H1 (cell line): ENCODE measurements around the gene SNRPB. TPM values are rescaled to one million over a fixed set of nuclear protein-coding genes. Genes with fewer than 3 reads are reported as not detected.
A peak's percentile ranks its signal among the peaks of the same experiment; 100 is the strongest.

ENCODE experiments used
- CTCF ChIA-PET: fragments of 300-600 bp; sonication (Branson Sonifier 250); formaldehyde crosslinking; loops from one replicate; lab custom pipeline; 2021; ENCODE audit not compliant: partially characterized antibody; lab: Charles Lee
- POLR2A ChIA-PET: fragments of 300-600 bp; sonication (Branson Sonifier 250); formaldehyde crosslinking; loops from one replicate; lab custom pipeline; 2021; ENCODE audit warnings: inconsistent platforms; ENCODE audit not compliant: partially characterized antibody; lab: Charles Lee
- DNase-seq, 2 experiments: peaks; one replicate each; pipeline versions ENCODE4 v3.0.0 to v3.0.0-alpha.2; 2010 to 2022; ENCODE audit warnings: low spot score in 2 of 2, low read depth in 1 of 2, mixed read lengths in 1 of 2
- FAIRE-seq: peaks from 2 replicates; lab custom pipeline; 2011; peaks lifted over from hg19 to GRCh38; lab: Jason Lieb, UNC
- H2AFZ ChIP-seq: 2 replicates; pipeline ENCODE4 v1.8.1; 2012; ENCODE audit warnings: low read length, inconsistent platforms
- H2AK5ac ChIP-seq: 2 replicates; pipeline ENCODE4 v1.6.1; 2013; ENCODE audit warnings: low read depth, low read length
- H2BK120ac ChIP-seq: replicated peaks from 2 replicates; pipeline ENCODE3; 2013; ENCODE audit warnings: low read depth, low read length, inconsistent platforms
- H2BK12ac ChIP-seq: 2 replicates; pipeline ENCODE4 v1.6.1; 2013; ENCODE audit warnings: low read depth, low read length
- H2BK15ac ChIP-seq: 2 replicates; pipeline ENCODE4 v1.6.1; 2013; ENCODE audit warnings: low read length
- H2BK20ac ChIP-seq: 2 replicates; pipeline ENCODE4 v1.6.1; 2013; ENCODE audit warnings: low read length
- H2BK5ac ChIP-seq: 2 replicates; pipeline ENCODE4 v1.6.1; 2013; ENCODE audit warnings: low read depth, low read length
- H3K14ac ChIP-seq: 2 replicates; pipeline ENCODE4 v1.6.1; 2013; ENCODE audit warnings: inconsistent platforms; ENCODE audit not compliant: insufficient read length
- H3K18ac ChIP-seq: 2 replicates; pipeline ENCODE4 v1.6.1; 2013; ENCODE audit warnings: low read length; ENCODE audit errors: extremely low read depth
- H3K23ac ChIP-seq: 2 replicates; pipeline ENCODE4 v1.6.1; 2013; ENCODE audit warnings: inconsistent platforms; ENCODE audit not compliant: insufficient read length
- H3K23me2 ChIP-seq: 2 replicates; pipeline ENCODE4 v1.6.1; 2013; ENCODE audit warnings: low read depth, low read length
- H3K27ac ChIP-seq: 2 replicates; pipeline ENCODE4 v1.6.1; 2011; ENCODE audit warnings: low read depth, low read length, inconsistent platforms
- H3K27me3 ChIP-seq, 4 experiments: replicated peaks in 1 of 4; 1 replicate in 1 of 4; 2 replicates in 3 of 4; pipeline versions ENCODE4 v1.6.1 to v1.8.1; 2011 to 2013; ENCODE audit warnings: low read length in 3 of 4, mild to moderate bottlenecking in 3 of 4, inconsistent platforms in 2 of 4, mixed read lengths in 2 of 4, moderate library complexity in 1 of 4; ENCODE audit not compliant: control insufficient read depth in 3 of 4, insufficient read depth in 3 of 4; ENCODE audit errors: extremely low read depth in 1 of 4
- H3K36me3 ChIP-seq, 4 experiments: 2 replicates each; pipeline versions ENCODE4 v1.6.1 to v1.8.1; 2011 to 2013; ENCODE audit warnings: mild to moderate bottlenecking in 4 of 4, low read length in 3 of 4, moderate library complexity in 2 of 4, control low read depth in 1 of 4, inconsistent platforms in 1 of 4; ENCODE audit not compliant: insufficient read depth in 4 of 4, control insufficient read depth in 2 of 4
- H3K4ac ChIP-seq: replicated peaks from 2 replicates; pipeline ENCODE3; 2013; ENCODE audit warnings: low read length, low read depth, mixed read lengths, inconsistent platforms; ENCODE audit not compliant: insufficient read length
- H3K4me1 ChIP-seq, 4 experiments: replicated peaks in 1 of 4; 1 replicate in 1 of 4; 2 replicates in 3 of 4; pipeline versions ENCODE4 v1.6.1 to v1.8.1; 2011 to 2013; ENCODE audit warnings: low read length in 3 of 4, inconsistent platforms in 2 of 4, mixed read lengths in 1 of 4; ENCODE audit not compliant: insufficient read depth in 4 of 4, control insufficient read depth in 3 of 4
- H3K4me2 ChIP-seq, 2 experiments: 2 replicates each; pipeline versions ENCODE4 v1.6.1 to v1.8.1; 2011 to 2013; ENCODE audit warnings: low read depth in 2 of 2, low read length in 2 of 2, control low read depth in 1 of 2, inconsistent platforms in 1 of 2, mild to moderate bottlenecking in 1 of 2; ENCODE audit not compliant: insufficient read depth in 1 of 2
- H3K4me3 ChIP-seq, 4 experiments: fragments of 200-600, 300-600 bp in 1 of 4; sonication (generic), shearing (Covaris generic), sonication (Bioruptor Twin) in 1 of 4; 2 replicates each; pipeline versions ENCODE4 v1.5.1 to v1.8.1; 2011 to 2016; ENCODE audit warnings: low read length in 4 of 4, low read depth in 3 of 4, control low read depth in 2 of 4, inconsistent platforms in 2 of 4, mild to moderate bottlenecking in 2 of 4, mixed read lengths in 1 of 4, moderate library complexity in 1 of 4; ENCODE audit not compliant: insufficient read depth in 2 of 4; ENCODE audit errors: extremely low read depth in 1 of 4
- H3K56ac ChIP-seq: replicated peaks from 2 replicates; pipeline ENCODE3; 2013; ENCODE audit warnings: low read depth, mild to moderate bottlenecking, mixed read lengths, low read length, inconsistent platforms; ENCODE audit not compliant: insufficient read length
- H3K79me1 ChIP-seq: 2 replicates; pipeline ENCODE4 v1.6.1; 2013; ENCODE audit warnings: low read depth, low read length, control low read depth
- H3K79me2 ChIP-seq, 2 experiments: 2 replicates each; pipeline versions ENCODE4 v1.6.1 to v1.8.1; 2012 to 2013; ENCODE audit warnings: low read length in 2 of 2, mild to moderate bottlenecking in 2 of 2, inconsistent platforms in 1 of 2; ENCODE audit not compliant: insufficient read depth in 2 of 2, control insufficient read depth in 1 of 2
- H3K9ac ChIP-seq, 4 experiments: replicated peaks in 1 of 4; 1 replicate in 1 of 4; 2 replicates in 3 of 4; pipeline versions ENCODE4 v1.6.1 to v1.8.1; 2011 to 2013; ENCODE audit warnings: low read depth in 3 of 4, low read length in 3 of 4, control low read depth in 2 of 4, mild to moderate bottlenecking in 2 of 4, moderate library complexity in 2 of 4, inconsistent platforms in 1 of 4; ENCODE audit errors: extremely low read depth in 1 of 4
- H3K9me3 ChIP-seq, 2 experiments: 2 replicates each; pipeline versions ENCODE4 v1.6.1 to v1.8.1; 2012 to 2013; ENCODE audit warnings: mild to moderate bottlenecking in 2 of 2, moderate library complexity in 2 of 2, control low read depth in 1 of 2, inconsistent platforms in 1 of 2, low read depth in 1 of 2, low read length in 1 of 2, mixed read lengths in 1 of 2; ENCODE audit not compliant: insufficient read depth in 2 of 2
- H4K20me1 ChIP-seq, 2 experiments: replicated peaks in 1 of 2; 2 replicates each; pipeline versions ENCODE3 to v1.8.1; 2011 to 2013; ENCODE audit warnings: inconsistent platforms in 2 of 2, low read length in 2 of 2, mild to moderate bottlenecking in 1 of 2; ENCODE audit not compliant: insufficient read depth in 2 of 2, control insufficient read depth in 1 of 2
- H4K5ac ChIP-seq: 2 replicates; pipeline ENCODE4 v1.6.1; 2013; ENCODE audit warnings: low read length, low read depth, mixed read lengths, inconsistent platforms; ENCODE audit not compliant: insufficient read length
- H4K8ac ChIP-seq: 2 replicates; pipeline ENCODE4 v1.8.0; 2013; ENCODE audit warnings: mild to moderate bottlenecking, moderate library complexity, low read length, inconsistent platforms; ENCODE audit not compliant: insufficient read depth; ENCODE audit errors: extremely low read depth
- H4K91ac ChIP-seq: replicated peaks from 2 replicates; pipeline ENCODE3; 2013; ENCODE audit warnings: low read length, mixed read lengths, inconsistent platforms; ENCODE audit not compliant: insufficient read length
- CEBPB ChIP-seq: IDR thresholded peaks from 2 replicates; pipeline ENCODE4 v1.6.1; 2012; ENCODE audit warnings: low read depth, low read length
- GABPA ChIP-seq: IDR thresholded peaks from 2 replicates; pipeline ENCODE4 v1.6.1; 2011; ENCODE audit warnings: mild to moderate bottlenecking, low read length, moderate library complexity, borderline replicate concordance; ENCODE audit not compliant: insufficient read depth
- KDM4A ChIP-seq: IDR thresholded peaks from one replicate; pipeline ENCODE4 v1.7.1; 2012; ENCODE audit warnings: low read depth, mild to moderate bottlenecking, moderate library complexity, low read length, inconsistent platforms; ENCODE audit not compliant: severe bottlenecking
- MAFK ChIP-seq: IDR thresholded peaks from 2 replicates; pipeline ENCODE4 v1.6.1; 2012; ENCODE audit warnings: low read depth, mild to moderate bottlenecking, improper control_type of control experiment, low read length
- MAX ChIP-seq: IDR thresholded peaks from 2 replicates; pipeline ENCODE4 v1.6.1; 2012; ENCODE audit warnings: inconsistent platforms
- PHF8 ChIP-seq: fragments of 200-600 bp; sonication (generic); conservative IDR thresholded peaks from 2 replicates; pipeline ENCODE4 v1.7.1; 2012; ENCODE audit warnings: low read depth, mild to moderate bottlenecking, inconsistent platforms, low read length, moderate library complexity
- RBBP5 ChIP-seq: IDR thresholded peaks from 2 replicates; pipeline ENCODE4 v1.7.1; 2012; ENCODE audit warnings: low read depth, mild to moderate bottlenecking, inconsistent platforms, low read length, moderate library complexity, borderline replicate concordance
- RFX5 ChIP-seq: IDR thresholded peaks from 2 replicates; pipeline ENCODE4 v1.6.1; 2011; ENCODE audit warnings: low read depth, low read length, improper control_type of control experiment, borderline replicate concordance
- SIX5 ChIP-seq: IDR thresholded peaks from 2 replicates; pipeline ENCODE4 v1.6.1; 2011; ENCODE audit warnings: mild to moderate bottlenecking, low read depth, low read length
- WGBS, 2 experiments: shearing (Covaris generic) in 1 of 2; methylation state at CpG; one replicate each; pipeline versions ENCODE4 v1.1.6 to v1.1.7; 2013 to 2015; ENCODE audit warnings: low lambda C conversion rate in 2 of 2, mixed read lengths in 2 of 2, inconsistent platforms in 1 of 2, low coverage in 1 of 2, missing lambda C conversion rate in 1 of 2; ENCODE audit not compliant: insufficient replicate concordance in 2 of 2, insufficient coverage in 1 of 2, insufficient read length in 1 of 2; ENCODE audit errors: extremely low coverage in 1 of 2, missing lambda C conversion rate in 1 of 2; 5-methylcytosine and 5-hydroxymethylcytosine counted together
- polyA plus RNA-seq, 7 experiments: library from polyadenylated mRNA; depleted of rRNA in 3 of 7; stranded (reverse) in 5 of 7; unstranded in 2 of 7; fragments of >200 nt in 5 of 7; fragments of 200-250 nt in 2 of 7; gene quantifications; 1 replicate in 5 of 7; 2 replicates in 1 of 7; 4 replicates in 1 of 7; pipeline versions ENCODE4 v1.2.1 to v1.2.3, GENCODE V29; 2011 to 2013; ENCODE audit warnings: missing spikeins in 2 of 7, mixed read lengths in 2 of 7
- total RNA-seq: library from RNA; stranded (reverse); fragmentation: NEBNext Ultra II Directional; extraction: Animal tissue kit (Norgen Biotek cat#: 25700); gene quantifications from 2 replicates; pipeline ENCODE4 v1.2.1, GENCODE V29; 2021

Gene SNRPB
- total and polyA plus RNA-seq, 2 of the 8 experiments (the other 6 are each of a cell fraction or from before 2014, with no cell fraction given), result 507 to 589 TPM

- Histone ChIP-seq H3K9ac (peak within 1 kb of the TSS in 3 of 4 experiments; percentile 39 to 74 (median 46); a peak in 5 of 7 replicates), H2BK120ac (no peak within 1 kb of the TSS), H4K20me1 (peaks cover 0 to 4% of the 10 kb centered on the region in 2 experiments), H3K4ac (peak within 1 kb of the TSS; percentile 82), H3K79me1 (no peaks in the 10 kb centered on the region), H3K9me3 (no peaks in the 10 kb centered on the region), H2BK12ac (peak within 1 kb of the TSS; percentile 77; the same call in 1 of the 2 replicates), H3K27ac (peak within 1 kb of the TSS; percentile 63; the same call in 1 of the 2 replicates), H2BK5ac (no peak within 1 kb of the TSS), H3K23ac (no peak within 1 kb of the TSS), H3K4me2 (peak within 1 kb of the TSS; percentile 87 to 95), H3K4me1 (peaks cover 0 to 5% (median 2%) of the 10 kb centered on the region in 4 experiments; a peak in 3 of 7 replicates), H3K14ac (no peak within 1 kb of the TSS), H3K79me2 (no peaks in the 10 kb centered on the region), H3K18ac (peak within 1 kb of the TSS; percentile 91; the same call in 1 of the 2 replicates), H2BK20ac (no peak within 1 kb of the TSS), H4K91ac (no peak within 1 kb of the TSS), H2BK15ac (no peak within 1 kb of the TSS; the same call in 1 of the 2 replicates), H3K23me2 (peaks cover 8% of the 10 kb centered on the region; the same call in 1 of the 2 replicates), H4K5ac (peak within 1 kb of the TSS; percentile 77), H2AFZ (peak within 1 kb of the TSS; percentile 100), H3K27me3 (peaks cover 28 to 58% (median 50%) of the 10 kb centered on the region in 4 experiments), H4K8ac (peak within 1 kb of the TSS; percentile 94; the same call in 1 of the 2 replicates), H3K4me3 (peak within 1 kb of the TSS; percentile 66 to 83 (median 80)), H3K36me3 (0 out of 8 replicates have a peak, but pooled peaks cover 0 to 2% (median 0%) of the 10 kb centered on the region in 4 experiments), H3K56ac (no peak within 1 kb of the TSS), H2AK5ac (no peak within 1 kb of the TSS)
- DNase-seq (peak; percentile 31 to 77), FAIRE-seq (peak; percentile 81)
- ChIA-PET POLR2A (interaction anchor here (1.0 to 2.9 kb wide), 4 partner anchors 13 to 143 kb away, joined by 3 to 19 read pairs (median 6); partner anchors contain the start of genes NOP56 and SNRPB), CTCF (interaction anchor here (1.0 to 3.9 kb wide), 3 partner anchors 10 to 34 kb away, joined by 3 to 22 read pairs (median 3); no protein-coding TSS in a partner anchor)
- 3% methylated on average over 52 of the region's 53 CpGs; no CpG with 5 or more reads in 1 of the 2 experiments for WGBS, 2 experiments
- TF ChIP-seq GABPA (peak; percentile 94), RBBP5 (no peak), RFX5 (no peak), PHF8 (peak; percentile 31; the same call in 1 of the 2 replicates), CEBPB (no peak), MAFK (no peak), MAX (peak; percentile 21; the same call in 1 of the 2 replicates), KDM4A (peak; percentile 100), SIX5 (peak; percentile 85)
These were observed 38.3 kb upstream of the SNRPB start, which contains the start of gene ZNF343 for GRCh38 chr20:2508631-2509467. TSS of gene ZNF343 (minus strand) at chr20:2508915. CDS start at chr20:2493895, 15,020 bp downstream.
